MM.1S (cell line): ENCODE measurements around the gene CTRB2.

Experiments used
- EZH2 ChIP-seq: fragments of 300-600 bp; sonication (generic); optimal IDR thresholded peaks from 2 replicates; pipeline ENCODE3; 2017; ENCODE audit warnings: low read depth, mild to moderate bottlenecking, antibody characterized with exemption, low read length, mixed read lengths
- TF ChIP-seq, protein P1 (sequence below): fragments of 300-600 bp; sonication (generic); IDR thresholded peaks from 2 replicates; pipeline ENCODE4 v1.5.1; 2016; ENCODE audit warnings: antibody characterized with exemption, low read length, mixed read lengths

DNA sequence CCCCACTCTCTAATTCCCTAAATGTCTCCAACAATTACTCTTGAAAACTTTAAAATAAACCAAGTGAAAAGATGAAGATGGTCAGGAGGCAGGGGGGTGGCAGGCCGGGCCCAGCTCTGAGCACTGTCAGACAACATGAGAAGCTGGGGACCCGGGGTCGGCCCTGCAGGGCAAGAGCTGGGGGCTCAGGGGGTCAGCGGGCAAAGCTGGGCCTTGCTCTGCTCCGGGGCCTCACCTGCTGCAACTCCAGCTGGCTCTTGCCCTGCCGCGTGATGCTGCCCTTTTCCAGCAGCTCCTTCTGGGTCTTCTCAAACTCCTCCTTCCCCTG lies 26.6 kb upstream of the CTRB2 start:
- TF ChIP-seq, protein P1, sequence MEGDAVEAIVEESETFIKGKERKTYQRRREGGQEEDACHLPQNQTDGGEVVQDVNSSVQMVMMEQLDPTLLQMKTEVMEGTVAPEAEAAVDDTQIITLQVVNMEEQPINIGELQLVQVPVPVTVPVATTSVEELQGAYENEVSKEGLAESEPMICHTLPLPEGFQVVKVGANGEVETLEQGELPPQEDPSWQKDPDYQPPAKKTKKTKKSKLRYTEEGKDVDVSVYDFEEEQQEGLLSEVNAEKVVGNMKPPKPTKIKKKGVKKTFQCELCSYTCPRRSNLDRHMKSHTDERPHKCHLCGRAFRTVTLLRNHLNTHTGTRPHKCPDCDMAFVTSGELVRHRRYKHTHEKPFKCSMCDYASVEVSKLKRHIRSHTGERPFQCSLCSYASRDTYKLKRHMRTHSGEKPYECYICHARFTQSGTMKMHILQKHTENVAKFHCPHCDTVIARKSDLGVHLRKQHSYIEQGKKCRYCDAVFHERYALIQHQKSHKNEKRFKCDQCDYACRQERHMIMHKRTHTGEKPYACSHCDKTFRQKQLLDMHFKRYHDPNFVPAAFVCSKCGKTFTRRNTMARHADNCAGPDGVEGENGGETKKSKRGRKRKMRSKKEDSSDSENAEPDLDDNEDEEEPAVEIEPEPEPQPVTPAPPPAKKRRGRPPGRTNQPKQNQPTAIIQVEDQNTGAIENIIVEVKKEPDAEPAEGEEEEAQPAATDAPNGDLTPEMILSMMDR, result no peak
- no peak for TF ChIP-seq EZH2
